Astrocyte of the spinal cord (primary cell): ENCODE measurements around the gene GOLGA2.

Experiments
- DNase-seq: peaks from one replicate; pipeline ENCODE4 v3.0.0; 2011; ENCODE audit warnings: low read depth, low spot score
- H3K4me3 ChIP-seq: 2 replicates; pipeline ENCODE4 v1.5.1; 2011; ENCODE audit warnings: low read depth, mild to moderate bottlenecking, low read length, moderate library complexity
- in situ Hi-C: cut with HindIII; loops from 2 replicates; pipeline ENCODE4 v1.10.0; 2017; ENCODE audit warnings: low sequenced_read_pairs
- TF ChIP-seq, protein P1 (sequence below): IDR thresholded peaks from 2 replicates; pipeline ENCODE4 v1.5.1; 2012; ENCODE audit warnings: low read depth, mild to moderate bottlenecking, low read length, inconsistent platforms

Gene GOLGA2

DNA sequence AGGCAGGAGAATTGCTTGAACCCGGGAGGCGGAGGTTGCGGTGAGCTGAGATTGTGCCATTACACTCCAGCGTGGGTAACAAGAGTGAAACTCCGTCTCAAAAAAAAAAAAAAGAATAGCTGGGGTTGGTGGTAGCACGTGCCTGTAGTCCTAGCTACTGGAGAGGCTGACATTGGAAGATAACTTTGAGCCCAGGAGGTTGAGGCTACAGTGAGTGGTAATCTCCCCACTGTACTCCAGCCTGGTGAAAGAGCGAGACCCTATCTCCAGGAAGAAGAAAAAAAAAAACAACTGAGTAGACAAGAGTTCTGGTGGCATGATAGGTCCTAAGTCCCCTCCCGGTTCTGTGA, 26.3 kb downstream of the GOLGA2 start:
- no peak for DNase-seq
- no peak overlapping the region for H3K4me3 ChIP-seq
- in situ Hi-C loops, result no loop called here
- TF ChIP-seq, protein P1, sequence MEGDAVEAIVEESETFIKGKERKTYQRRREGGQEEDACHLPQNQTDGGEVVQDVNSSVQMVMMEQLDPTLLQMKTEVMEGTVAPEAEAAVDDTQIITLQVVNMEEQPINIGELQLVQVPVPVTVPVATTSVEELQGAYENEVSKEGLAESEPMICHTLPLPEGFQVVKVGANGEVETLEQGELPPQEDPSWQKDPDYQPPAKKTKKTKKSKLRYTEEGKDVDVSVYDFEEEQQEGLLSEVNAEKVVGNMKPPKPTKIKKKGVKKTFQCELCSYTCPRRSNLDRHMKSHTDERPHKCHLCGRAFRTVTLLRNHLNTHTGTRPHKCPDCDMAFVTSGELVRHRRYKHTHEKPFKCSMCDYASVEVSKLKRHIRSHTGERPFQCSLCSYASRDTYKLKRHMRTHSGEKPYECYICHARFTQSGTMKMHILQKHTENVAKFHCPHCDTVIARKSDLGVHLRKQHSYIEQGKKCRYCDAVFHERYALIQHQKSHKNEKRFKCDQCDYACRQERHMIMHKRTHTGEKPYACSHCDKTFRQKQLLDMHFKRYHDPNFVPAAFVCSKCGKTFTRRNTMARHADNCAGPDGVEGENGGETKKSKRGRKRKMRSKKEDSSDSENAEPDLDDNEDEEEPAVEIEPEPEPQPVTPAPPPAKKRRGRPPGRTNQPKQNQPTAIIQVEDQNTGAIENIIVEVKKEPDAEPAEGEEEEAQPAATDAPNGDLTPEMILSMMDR, result no peak

DNA sequence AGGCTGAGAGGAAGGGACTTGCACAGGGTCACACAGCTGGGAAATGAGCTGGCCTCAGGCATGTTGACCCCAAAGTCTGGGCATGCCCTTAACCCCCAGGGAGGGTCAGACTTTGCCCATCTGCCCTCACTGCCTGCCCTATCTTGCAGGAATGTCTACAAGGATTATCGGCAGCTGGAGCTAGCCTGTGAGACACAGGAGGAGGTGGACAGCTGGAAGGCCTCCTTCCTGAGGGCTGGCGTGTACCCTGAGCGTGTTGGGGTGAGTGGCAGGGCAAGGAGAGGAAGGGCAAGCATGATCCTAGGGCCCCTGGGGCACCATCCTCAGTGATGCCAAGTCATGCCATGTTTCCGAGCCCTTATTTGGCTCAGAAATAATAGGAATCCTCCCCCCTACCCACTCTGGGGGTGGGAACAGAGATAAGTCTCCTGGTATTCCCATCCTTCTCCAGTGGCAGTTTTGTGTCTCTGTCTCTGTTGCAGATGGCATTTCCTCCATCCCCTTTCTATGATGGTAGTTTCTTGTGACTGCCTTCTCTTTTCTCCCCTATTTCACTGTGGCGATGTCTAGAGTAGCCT, 28.5 kb downstream of the GOLGA2 start:
- no peak for DNase-seq
- TF ChIP-seq, protein P1, result no peak
- H3K4me3 ChIP-seq, result no peak overlapping the region
- in situ Hi-C loops, result no loop called here

DNA sequence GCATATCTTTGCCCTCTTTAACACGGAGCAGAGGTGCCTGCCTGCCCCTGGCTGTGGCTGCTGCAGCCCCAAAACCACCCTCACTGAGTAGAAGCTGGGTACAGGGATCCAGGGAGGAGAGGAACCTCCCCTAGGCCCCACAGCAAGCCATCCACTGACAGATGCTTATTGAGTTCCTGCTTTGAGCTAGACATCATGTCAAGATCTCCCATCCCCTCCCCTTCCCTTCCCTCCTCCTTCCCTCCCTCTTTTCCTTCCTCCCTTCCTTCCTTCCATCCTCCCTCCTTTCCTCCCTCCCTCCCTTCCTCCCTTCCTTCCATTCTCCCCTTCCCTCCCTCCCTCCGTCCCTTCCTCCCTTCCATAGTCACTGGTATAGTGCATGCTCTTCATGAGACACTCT, 29.3 kb downstream of the GOLGA2 start:
- DNase-seq, result no peak
- H3K4me3 ChIP-seq, result no peak overlapping the region
- in situ Hi-C loops, result no loop called here
- TF ChIP-seq, protein P1, result no peak

DNA sequence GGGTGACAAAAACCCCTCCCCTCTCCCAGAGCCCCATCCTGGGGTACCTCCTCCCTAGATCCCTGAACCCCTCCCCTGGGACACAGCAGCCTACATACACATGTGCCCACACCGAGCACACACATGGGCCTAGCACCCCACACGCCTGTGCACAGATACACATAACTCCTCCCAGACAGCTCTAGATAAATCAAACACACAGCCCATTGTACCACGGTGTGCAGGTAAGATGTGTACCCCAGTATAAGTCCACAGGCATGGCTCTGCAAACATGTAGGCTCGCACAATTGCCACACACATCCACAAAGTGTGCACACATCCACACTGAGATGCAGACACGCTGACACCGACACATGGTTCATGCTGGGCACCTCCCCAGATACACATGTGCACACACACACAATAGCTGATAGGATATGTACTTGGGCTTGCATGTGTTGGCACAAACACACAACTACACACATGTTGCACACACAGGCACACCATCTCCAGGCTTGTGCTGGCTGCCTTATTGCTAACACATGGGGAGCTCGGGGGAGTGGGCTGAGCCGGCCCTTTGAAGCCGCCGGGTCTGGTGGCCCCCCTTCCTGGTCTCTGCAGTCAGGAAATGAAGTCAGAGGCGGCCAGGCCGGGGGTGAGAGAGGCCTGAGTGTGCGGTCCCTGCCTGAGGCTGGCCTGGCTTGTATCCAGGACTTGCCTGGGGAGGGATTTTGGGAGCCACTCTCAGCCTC, 30.2 kb downstream of the GOLGA2 start:
- in situ Hi-C loops, result no loop called here
- TF ChIP-seq, protein P1, result no peak
- peak; percentile 74 for DNase-seq
- no peak overlapping the region for H3K4me3 ChIP-seq

DNA sequence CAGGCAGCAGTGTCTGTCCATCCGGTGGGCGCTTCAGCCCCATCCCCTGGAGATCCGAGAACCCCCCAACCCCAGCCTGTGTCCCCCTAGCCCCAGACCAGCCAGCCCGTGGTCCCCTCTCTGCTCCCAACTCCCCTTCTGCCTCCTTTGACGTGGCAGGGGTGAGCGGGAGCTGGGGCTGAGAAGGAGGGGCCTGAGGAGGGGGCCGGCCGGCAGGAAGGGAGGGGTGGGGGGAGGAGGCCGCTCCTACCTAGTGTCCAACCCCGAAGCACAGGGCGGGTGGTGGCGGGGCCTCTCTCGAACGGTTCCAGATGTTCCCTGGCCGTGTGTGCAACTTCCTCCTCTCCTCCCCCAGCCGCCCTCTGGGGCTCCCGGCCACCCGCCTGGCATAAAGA, 31.0 kb downstream of the GOLGA2 start:
- TF ChIP-seq, protein P1, result no peak
- in situ Hi-C loops, result no loop called here
- DNase-seq, result peak; percentile 78
- peak overlapping the region; percentile 35 for H3K4me3 ChIP-seq

DNA sequence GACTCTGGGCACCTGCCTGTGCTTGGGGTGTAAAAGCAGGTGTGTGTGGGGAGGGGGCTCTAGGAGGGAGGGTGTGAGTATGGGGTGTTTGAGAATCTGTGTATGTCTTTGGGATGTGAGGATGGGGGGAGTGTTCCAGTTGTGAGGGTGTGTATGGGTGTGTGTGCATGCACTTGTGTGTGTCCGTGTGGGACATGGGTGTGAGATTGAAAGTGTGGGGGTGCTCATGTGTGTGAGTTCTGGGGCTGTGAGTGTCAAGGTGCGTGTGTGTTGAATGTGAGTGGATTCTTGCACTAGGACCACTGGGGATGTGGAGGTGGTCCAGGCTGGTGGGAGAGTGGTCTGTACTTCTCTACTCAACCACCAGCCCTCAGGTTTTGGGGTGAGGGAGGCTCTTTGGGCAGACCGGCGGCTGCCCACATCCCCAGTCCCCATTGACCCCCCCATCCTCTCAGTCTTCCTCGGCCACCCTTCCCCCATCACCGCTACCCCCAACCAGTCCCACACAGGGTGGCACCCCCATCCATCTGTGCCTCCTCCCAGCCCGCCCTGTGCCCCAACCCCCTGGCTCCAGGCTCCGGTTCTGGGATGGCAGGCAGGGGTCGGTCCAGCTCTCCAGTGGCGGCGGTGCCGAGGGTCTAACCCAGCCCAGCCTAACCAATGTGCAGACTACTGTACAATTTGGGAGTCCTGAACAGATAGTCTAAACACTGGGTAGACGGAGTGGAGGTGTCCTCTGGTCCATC, 31.5 kb downstream of the GOLGA2 start:
- no peak for DNase-seq
- in situ Hi-C loops, result no loop called here
- peak overlapping the region; percentile 35 for H3K4me3 ChIP-seq
- TF ChIP-seq, protein P1, result no peak
